Large intestine (tissue), 3 donors: ENCODE data around the gene SARS1. TPM values are rescaled to one million over a fixed set of nuclear protein-coding genes. Genes with fewer than 3 reads are reported as not detected.

Experiments
- DNase-seq, 2 donors: peaks; one replicate each; pipeline versions ENCODE4 v3.0.0 to v3.0.0-alpha.2; 2013
- H3K27ac ChIP-seq: one replicate; pipeline ENCODE4 v1.5.1; 2013; ENCODE audit warnings: low read length
- H3K27me3 ChIP-seq: 2 replicates; pipeline ENCODE4 v1.6.1; 2013; ENCODE audit warnings: low read length; ENCODE audit not compliant: control insufficient read depth, insufficient read depth
- H3K36me3 ChIP-seq: 2 replicates; pipeline ENCODE4 v1.6.1; 2013; ENCODE audit warnings: low read length; ENCODE audit not compliant: control insufficient read depth, insufficient read depth
- H3K4me1 ChIP-seq: one replicate; pipeline ENCODE4 v1.6.1; 2013; ENCODE audit warnings: low read length; ENCODE audit not compliant: control insufficient read depth, insufficient read depth
- H3K4me3 ChIP-seq: one replicate; pipeline ENCODE4 v1.5.1; 2013; ENCODE audit warnings: low read length
- H3K9me3 ChIP-seq: one replicate; pipeline ENCODE4 v1.6.1; 2013; ENCODE audit warnings: mild to moderate bottlenecking, low read depth, low read length, moderate library complexity; ENCODE audit not compliant: control insufficient read depth
- WGBS: methylation state at CpG from one replicate; pipeline ENCODE4 v1.1.5; 2013; ENCODE audit warnings: low lambda C conversion rate; ENCODE audit not compliant: insufficient coverage; 5-methylcytosine and 5-hydroxymethylcytosine counted together
- polyA plus RNA-seq: library from polyadenylated mRNA; unstranded; fragments of 120-200 nt; gene quantifications from one replicate; pipeline ENCODE4 v1.2.1, GENCODE V29; 2013

Gene SARS1
- polyA plus RNA-seq, 1 donor: 112 TPM

DNA sequence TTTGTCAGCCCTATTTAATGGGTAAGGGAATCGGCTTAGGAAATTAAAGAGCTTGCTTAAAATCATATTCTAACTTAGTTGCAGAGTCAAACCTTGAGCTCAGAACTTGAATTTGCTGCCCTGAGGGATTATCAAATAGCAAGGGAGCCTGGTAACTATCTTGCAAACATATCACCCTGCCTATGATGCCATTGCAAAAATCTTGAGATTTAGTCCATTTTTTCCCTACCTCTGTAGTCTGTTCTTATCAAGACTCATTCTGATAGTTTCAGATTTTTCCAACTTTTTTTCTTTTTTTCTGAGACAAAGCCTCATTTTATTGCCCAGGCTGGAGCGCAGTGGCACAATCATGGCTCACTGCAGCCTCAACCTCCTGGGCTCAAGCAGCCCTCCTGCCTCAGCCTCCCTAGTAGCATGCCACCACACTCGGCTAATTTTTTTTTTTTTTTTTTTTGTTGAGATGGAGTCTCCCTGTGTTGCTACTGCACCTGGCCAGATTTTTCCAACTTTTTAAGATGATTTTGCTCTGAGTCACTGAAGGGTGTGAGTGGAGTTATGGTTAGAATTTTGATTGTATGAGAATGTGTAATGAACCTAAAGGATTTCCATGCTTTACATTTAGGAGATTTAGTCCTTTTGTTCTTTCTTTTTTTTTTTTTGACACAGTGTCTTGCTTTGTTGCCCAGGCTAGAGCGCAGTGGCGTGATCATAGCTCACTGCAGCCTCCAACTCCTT is 12.2 kb downstream of the SARS1 start:
- no peak for DNase-seq
- Histone ChIP-seq H3K4me3 (no peak overlapping the region), H3K27me3 (no peaks in the 10 kb centered on the region), H3K9me3 (no peaks in the 10 kb centered on the region), H3K27ac (no peak overlapping the region), H3K4me1 (no peaks in the 10 kb centered on the region), H3K36me3 (peaks cover 49% of the 10 kb centered on the region)
- 80% methylated on average over 1 of the region's 5 CpGs for WGBS

GRCh38 chr1:109228167-109228566 is 14.4 kb downstream of the SARS1 start:
- Histone ChIP-seq H3K36me3 (peaks cover 72% of the 10 kb centered on the region), H3K27ac (no peak overlapping the region), H3K27me3 (no peaks in the 10 kb centered on the region), H3K9me3 (no peaks in the 10 kb centered on the region), H3K4me3 (no peak overlapping the region), H3K4me1 (no peaks in the 10 kb centered on the region)
- no peak for DNase-seq
- 83% methylated on average over 1 of the region's 3 CpGs for WGBS

DNA sequence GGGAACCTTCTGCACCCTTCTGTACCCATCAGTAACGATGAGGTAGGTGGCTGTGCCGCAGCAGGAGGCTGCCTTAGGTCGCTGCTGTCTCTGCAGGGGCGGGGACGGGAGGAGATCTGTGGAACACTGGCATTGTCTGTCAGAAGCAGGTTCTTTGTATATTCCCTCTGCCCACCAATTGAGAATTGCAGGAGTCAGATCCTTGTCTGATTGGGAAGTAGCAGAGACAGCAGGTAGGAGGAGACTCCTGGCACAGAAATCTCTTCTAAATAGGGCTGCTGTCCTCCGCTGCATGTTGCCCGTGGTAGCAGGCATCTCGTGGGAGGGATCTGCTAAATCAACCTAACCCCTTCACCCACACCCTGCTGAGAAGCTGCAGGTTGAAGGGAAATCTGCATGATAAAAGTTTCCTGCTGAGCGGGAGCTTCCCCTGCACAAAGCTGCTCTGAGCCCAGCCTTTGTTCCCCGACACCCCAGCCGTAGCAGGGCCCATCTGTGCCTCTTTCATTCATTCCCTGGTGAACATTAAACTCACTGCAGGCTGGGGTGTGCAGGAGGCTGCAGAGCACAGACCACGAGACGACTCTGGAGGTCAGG is 15.9 kb downstream of the SARS1 start:
- Histone ChIP-seq H3K27me3 (no peaks in the 10 kb centered on the region), H3K9me3 (no peaks in the 10 kb centered on the region), H3K4me3 (no peak overlapping the region), H3K4me1 (no peaks in the 10 kb centered on the region), H3K36me3 (peaks cover 78% of the 10 kb centered on the region), H3K27ac (no peak overlapping the region)
- DNase-seq: no peak
- no CpG with 5 or more reads among the region's 13 CpGs for WGBS

- DNase-seq: no peak
- H3K9me3 ChIP-seq: no peaks in the 10 kb centered on the region
- H3K4me3 ChIP-seq: no peak overlapping the region
- no peaks in the 10 kb centered on the region for H3K27me3 ChIP-seq
- peaks cover 83% of the 10 kb centered on the region for H3K36me3 ChIP-seq
- H3K4me1 ChIP-seq: no peaks in the 10 kb centered on the region
- H3K27ac ChIP-seq: no peak overlapping the region
- 60% methylated on average over 1 of the region's 3 CpGs for WGBS
Observed at GRCh38 chr1:109231066-109231465, 17.3 kb downstream of the SARS1 start.

GRCh38 chr1:109235137-109235536 is 21.4 kb downstream of the SARS1 start:
- H3K4me1 ChIP-seq: peaks cover 3% of the 10 kb centered on the region
- H3K36me3 ChIP-seq: peaks cover 84% of the 10 kb centered on the region
- H3K27ac ChIP-seq: no peak overlapping the region
- no CpG with 5 or more reads among the region's 7 CpGs for WGBS
- DNase-seq: no peak
- H3K4me3 ChIP-seq: no peak overlapping the region
- no peaks in the 10 kb centered on the region for H3K9me3 ChIP-seq
- no peaks in the 10 kb centered on the region for H3K27me3 ChIP-seq

- no CpG with 5 or more reads among the region's 3 CpGs for WGBS
- Histone ChIP-seq H3K27me3 (peaks cover 7% of the 10 kb centered on the region), H3K9me3 (no peaks in the 10 kb centered on the region), H3K27ac (no peak overlapping the region), H3K36me3 (peaks cover 61% of the 10 kb centered on the region), H3K4me3 (no peak overlapping the region), H3K4me1 (peaks cover 21% of the 10 kb centered on the region)
- no peak for DNase-seq
Observed at GRCh38 chr1:109237512-109237911, 23.8 kb downstream of the SARS1 start.

DNA sequence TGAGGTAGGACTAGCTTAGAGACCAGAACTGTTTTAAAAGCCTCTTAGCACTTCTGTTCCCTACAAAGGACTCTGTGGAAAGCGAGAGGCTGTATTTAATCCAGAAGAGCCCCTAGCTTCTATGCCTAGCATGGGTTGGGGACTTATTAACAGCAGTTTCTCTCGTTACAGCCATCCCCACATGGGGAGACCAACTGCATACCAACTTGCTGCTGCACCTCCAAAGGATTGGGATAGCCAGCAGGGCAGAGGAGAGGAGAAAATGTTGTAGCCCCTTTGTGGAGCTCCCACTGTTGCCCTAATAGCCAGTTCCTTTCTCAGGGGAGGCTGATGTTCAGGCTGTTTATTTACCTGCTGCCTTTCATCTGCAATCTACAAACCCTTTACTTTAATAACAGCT is 24.7 kb downstream of the SARS1 start:
- DNase-seq: no peak
- Histone ChIP-seq H3K27me3 (peaks cover 12% of the 10 kb centered on the region), H3K27ac (no peak overlapping the region), H3K4me1 (peaks cover 21% of the 10 kb centered on the region), H3K4me3 (no peak overlapping the region), H3K36me3 (peaks cover 52% of the 10 kb centered on the region), H3K9me3 (no peaks in the 10 kb centered on the region)
- WGBS: no CpG with 5 or more reads among the region's 2 CpGs

DNA sequence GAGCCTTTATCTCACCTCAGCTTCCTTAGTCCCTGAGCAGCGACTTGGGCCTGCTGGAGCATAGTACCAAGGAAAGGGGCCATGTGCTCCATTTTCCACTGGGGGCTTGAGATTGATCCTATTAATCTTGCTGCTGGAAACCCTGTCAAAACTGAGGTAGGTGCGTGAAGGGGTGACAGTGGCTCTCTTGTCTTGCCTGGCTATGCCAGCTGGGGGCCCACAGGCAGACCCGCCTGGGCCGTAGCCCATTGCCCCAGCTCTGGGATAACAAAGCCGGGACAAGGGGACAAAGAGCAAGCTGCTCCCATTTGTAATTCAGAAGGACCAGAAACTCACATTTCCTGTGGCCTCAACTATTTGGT is 25.3 kb downstream of the SARS1 start:
- peak overlapping the region; percentile 21 for H3K27ac ChIP-seq
- no peak overlapping the region for H3K4me3 ChIP-seq
- H3K27me3 ChIP-seq: peaks cover 15% of the 10 kb centered on the region
- WGBS: no CpG with 5 or more reads among the region's 5 CpGs
- no peak for DNase-seq
- no peaks in the 10 kb centered on the region for H3K9me3 ChIP-seq
- peaks cover 21% of the 10 kb centered on the region for H3K4me1 ChIP-seq
- peaks cover 52% of the 10 kb centered on the region for H3K36me3 ChIP-seq

GRCh38 chr1:109239409-109240068 is 25.8 kb downstream of the SARS1 start:
- no peaks in the 10 kb centered on the region for H3K9me3 ChIP-seq
- peaks cover 18% of the 10 kb centered on the region for H3K27me3 ChIP-seq
- H3K36me3 ChIP-seq: peaks cover 47% of the 10 kb centered on the region
- H3K27ac ChIP-seq: peak overlapping the region; percentile 21
- WGBS: no CpG with 5 or more reads among the region's 6 CpGs
- no peak overlapping the region for H3K4me3 ChIP-seq
- DNase-seq: peak in 1 of 2 donors; percentile 54
- H3K4me1 ChIP-seq: peaks cover 21% of the 10 kb centered on the region

DNA sequence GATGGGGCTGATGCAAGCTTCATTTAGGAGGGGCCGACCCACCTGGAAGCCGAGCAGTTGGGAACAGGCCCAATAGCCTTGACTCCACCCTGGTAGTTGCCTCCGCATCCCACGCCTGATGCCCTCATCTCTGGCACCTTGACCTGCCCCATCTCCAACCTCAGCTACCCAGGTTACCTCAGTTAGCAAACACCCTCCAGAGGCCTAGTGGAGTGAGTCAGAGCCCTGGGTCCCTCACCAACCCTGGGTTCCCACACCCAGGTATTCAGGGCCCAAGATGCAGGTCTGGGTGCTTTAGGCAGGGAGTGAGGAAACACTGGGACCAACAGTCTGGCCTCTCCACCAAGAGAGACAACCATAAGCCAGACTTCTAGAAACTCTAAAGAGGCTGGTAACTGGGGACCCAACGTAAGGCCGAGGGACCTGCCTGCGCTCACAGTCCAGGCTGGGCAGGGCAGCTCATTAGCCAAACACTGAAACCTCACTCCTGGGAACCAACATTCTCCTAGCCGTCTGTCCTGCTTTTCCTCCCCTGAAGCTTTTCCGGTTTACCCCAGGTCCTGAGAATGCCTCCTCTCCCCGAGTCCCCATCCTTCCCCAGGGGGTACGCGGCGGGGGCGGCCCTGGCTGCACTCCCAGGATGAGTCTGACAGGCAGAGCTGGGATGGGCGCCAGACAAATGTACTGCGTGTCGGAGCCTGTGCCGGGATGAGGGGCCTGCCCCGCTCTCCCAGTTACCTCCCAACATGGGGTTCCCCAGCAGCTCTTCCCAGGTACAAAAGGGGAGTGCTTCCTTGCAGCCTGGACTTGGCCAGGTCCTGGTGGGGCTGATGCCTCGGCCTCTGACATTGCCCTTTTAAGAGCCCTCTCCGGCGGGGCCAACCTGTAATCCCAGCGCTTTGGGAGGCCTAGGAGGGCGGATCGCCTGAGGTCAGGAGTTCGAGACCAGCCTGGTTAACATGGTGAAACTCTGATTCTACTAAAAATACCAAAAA is 26.7 kb downstream of the SARS1 start:
- Histone ChIP-seq H3K4me1 (peaks cover 21% of the 10 kb centered on the region), H3K27ac (no peak overlapping the region), H3K4me3 (no peak overlapping the region), H3K9me3 (no peaks in the 10 kb centered on the region), H3K27me3 (peaks cover 18% of the 10 kb centered on the region), H3K36me3 (peaks cover 39% of the 10 kb centered on the region)
- DNase-seq: peak in 1 of 2 donors; percentile 36
- no CpG with 5 or more reads among the region's 26 CpGs for WGBS
